IMR-90 (cell line): Measurements from ENCODE around the gene PPP6R3. TPM values are rescaled to one million over a fixed set of nuclear protein-coding genes. Genes with fewer than 3 reads are reported as not detected.

Experiments used
- ATAC-seq: fragments of 200-7000 bp; cut with Tn5 transposase; 2 replicates; pipeline ENCODE4 v1.9.1; 2020; ENCODE audit warnings: low read depth, mild to moderate bottlenecking, moderate library complexity
- BruUV-seq: library from RNA; stranded (reverse); fragments of 400-500 nt; replicated peaks from 2 replicates; lab custom pipeline; 2021; lab: Mats Ljungman, UMichigan
- CTCF ChIA-PET: fragments of 300-600 bp; formaldehyde crosslinking; extraction: SDS; loops from one replicate; lab custom pipeline; 2021; ENCODE audit warnings: antibody characterized with exemption; lab: Yijun Ruan, JAX
- POLR2A ChIA-PET: fragments of 300-600 bp; sonication (Branson Sonifier 250); formaldehyde crosslinking; loops from one replicate; lab custom pipeline; 2022; ENCODE audit warnings: antibody characterized with exemption; ENCODE audit not compliant: unreplicated experiment; lab: Charles Lee
- DNase-seq: peaks from one replicate; pipeline ENCODE4 v3.0.0; 2013
- H2AFZ ChIP-seq: replicated peaks from 2 replicates; pipeline ENCODE3; 2013; ENCODE audit warnings: low read length, mild to moderate bottlenecking; ENCODE audit not compliant: poor library complexity
- H2AK5ac ChIP-seq: 2 replicates; pipeline ENCODE4 v1.6.1; 2013; ENCODE audit warnings: low read depth, low read length, inconsistent platforms
- H2AK9ac ChIP-seq: replicated peaks from 2 replicates; pipeline ENCODE3; 2013; ENCODE audit warnings: mild to moderate bottlenecking, low read depth, low read length, moderate library complexity; ENCODE audit not compliant: poor library complexity
- H2BK120ac ChIP-seq: 2 replicates; pipeline ENCODE4 v1.6.1; 2013; ENCODE audit warnings: low read depth, low read length, inconsistent platforms
- H2BK15ac ChIP-seq: 3 replicates; pipeline ENCODE4 v1.6.1; 2013; ENCODE audit warnings: low read depth, low read length, inconsistent platforms
- H2BK20ac ChIP-seq: 2 replicates; pipeline ENCODE4 v1.6.1; 2013; ENCODE audit warnings: low read depth, mild to moderate bottlenecking, inconsistent platforms, low read length, moderate library complexity
- H2BK5ac ChIP-seq: 2 replicates; pipeline ENCODE4 v1.6.1; 2013; ENCODE audit warnings: mild to moderate bottlenecking, low read depth, low read length, inconsistent platforms; ENCODE audit not compliant: poor library complexity, severe bottlenecking
- H3K14ac ChIP-seq: replicated peaks from 2 replicates; pipeline ENCODE4 v1.6.1; 2013; ENCODE audit warnings: low read depth, low read length, inconsistent platforms
- H3K18ac ChIP-seq: 2 replicates; pipeline ENCODE4 v1.6.1; 2013; ENCODE audit warnings: low read depth, low read length, control low read depth
- H3K23ac ChIP-seq: 2 replicates; pipeline ENCODE4 v1.6.1; 2013; ENCODE audit warnings: low read depth, low read length, inconsistent platforms
- H3K27ac ChIP-seq: 2 replicates; pipeline ENCODE4 v1.5.1; 2013; ENCODE audit warnings: mild to moderate bottlenecking, control low read depth, low read length; ENCODE audit not compliant: insufficient read depth
- H3K27me3 ChIP-seq: 2 replicates; pipeline ENCODE4 v1.6.1; 2013; ENCODE audit warnings: low read length; ENCODE audit not compliant: control insufficient read depth, insufficient read depth
- H3K36me3 ChIP-seq: 2 replicates; pipeline ENCODE4 v1.6.1; 2013; ENCODE audit warnings: low read length, mixed read lengths; ENCODE audit not compliant: control insufficient read depth, insufficient read depth
- H3K4ac ChIP-seq: 2 replicates; pipeline ENCODE4 v1.6.1; 2013; ENCODE audit warnings: low read depth, low read length, inconsistent platforms
- H3K4me1 ChIP-seq: 2 replicates; pipeline ENCODE4 v1.6.1; 2013; ENCODE audit warnings: low read length, mixed read lengths; ENCODE audit not compliant: control insufficient read depth, insufficient read depth
- H3K4me2 ChIP-seq: 2 replicates; pipeline ENCODE4 v1.6.1; 2013; ENCODE audit warnings: low read depth, mild to moderate bottlenecking, control low read depth, low read length, moderate library complexity
- H3K4me3 ChIP-seq: 2 replicates; pipeline ENCODE4 v1.5.1; 2013; ENCODE audit warnings: low read depth, mild to moderate bottlenecking, control low read depth, low read length, moderate library complexity; ENCODE audit not compliant: insufficient read depth
- H3K56ac ChIP-seq: 2 replicates; pipeline ENCODE4 v1.6.1; 2013; ENCODE audit warnings: low read length, inconsistent platforms; ENCODE audit not compliant: insufficient read depth; ENCODE audit errors: extremely low read depth
- H3K79me1 ChIP-seq, 2 experiments: 2 replicates each; pipeline ENCODE4 v1.6.1; 2013; ENCODE audit warnings: low read length in 2 of 2, inconsistent platforms in 1 of 2, low read depth in 1 of 2
- H3K9ac ChIP-seq: 2 replicates; pipeline ENCODE4 v1.6.1; 2013; ENCODE audit warnings: low read depth, low read length, control low read depth
- H3K9me1 ChIP-seq: 2 replicates; pipeline ENCODE4 v1.6.1; 2013; ENCODE audit warnings: low read length, inconsistent platforms; ENCODE audit not compliant: insufficient read depth
- H3K9me3 ChIP-seq: 2 replicates; pipeline ENCODE4 v1.6.1; 2013; ENCODE audit warnings: low read length; ENCODE audit not compliant: control insufficient read depth, insufficient read depth
- H4K20me1 ChIP-seq: 2 replicates; pipeline ENCODE4 v1.6.1; 2013; ENCODE audit warnings: low read length, inconsistent platforms; ENCODE audit not compliant: insufficient read depth
- H4K5ac ChIP-seq: 2 replicates; pipeline ENCODE4 v1.6.1; 2013; ENCODE audit warnings: mild to moderate bottlenecking, low read depth, low read length, control low read depth
- H4K8ac ChIP-seq, 2 experiments: 2 replicates each; pipeline ENCODE4 v1.6.1; 2013; ENCODE audit warnings: low read depth in 2 of 2, low read length in 2 of 2, control low read depth in 1 of 2, inconsistent platforms in 1 of 2
- H4K91ac ChIP-seq: 2 replicates; pipeline ENCODE4 v1.6.1; 2013; ENCODE audit warnings: low read depth, low read length, inconsistent platforms; ENCODE audit not compliant: insufficient read depth
- CEBPB ChIP-seq: IDR thresholded peaks from 2 replicates; pipeline ENCODE4 v1.6.1; 2012; ENCODE audit warnings: low read depth, low read length, improper control_type of control experiment
- RFX5 ChIP-seq: IDR thresholded peaks from 2 replicates; pipeline ENCODE4 v1.8.0; 2012; ENCODE audit warnings: low read depth, mild to moderate bottlenecking, low read length, moderate library complexity
- WGBS, 2 experiments: methylation state at CpG; one replicate each; pipeline versions ENCODE4 v1.1.5 to v1.1.7; 2013; ENCODE audit warnings: missing lambda C conversion rate in 2 of 2; ENCODE audit not compliant: insufficient read length in 1 of 2; ENCODE audit errors: extremely low coverage in 2 of 2; 5-methylcytosine and 5-hydroxymethylcytosine counted together
- dilution Hi-C: fragments of 300-500 bp; cut with HindIII; formaldehyde crosslinking; loops from one replicate; pipeline ENCODE4 v1.14.3; 2018; ENCODE audit warnings: low sequenced_read_pairs; ENCODE audit not compliant: unreplicated experiment
- in situ Hi-C: fragments of 300-500 bp; cut with MboI; formaldehyde crosslinking; loops from 3 replicates; pipeline ENCODE4 v1.14.3; 2019; ENCODE audit warnings: low sequenced_read_pairs, inconsistent platforms, mixed read lengths
- intact Hi-C: fragments of 100-400 bp; cut with micrococcal nuclease; formaldehyde crosslinking; loops from 2 replicates; pipeline ENCODE4 v1.10.0; 2022
- polyA plus RNA-seq, 3 experiments: library from polyadenylated mRNA; depleted of rRNA; stranded (reverse); fragments of >200 nt; gene quantifications; 2 replicates each; pipeline ENCODE4 v1.2.3, GENCODE V29; 2012; ENCODE audit warnings: low replicate concordance in 1 of 3
- total RNA-seq: library from RNA; depleted of rRNA; stranded (reverse); fragments of >200 nt; gene quantifications from 2 replicates; pipeline ENCODE4 v1.2.3, GENCODE V29; 2012

The PPP6R3 gene
- total and polyA plus RNA-seq, 2 of the 4 experiments (the other 2 are of a cell fraction): 29.0 to 123 TPM

- Histone ChIP-seq H4K20me1 (no peaks in the 10 kb centered on the region; the same call in 1 of the 2 replicates), H3K14ac (no peak overlapping the region), H2AK5ac (no peak overlapping the region), H3K27ac (no peak overlapping the region), H3K9ac (no peak overlapping the region), H2BK120ac (no peak overlapping the region), H3K79me1 (peaks cover 6 to 44% of the 10 kb centered on the region in 2 experiments; a peak in 3 of 4 replicates), H3K4ac (no peak overlapping the region), H4K5ac (no peak overlapping the region), H2BK15ac (no peak overlapping the region), H2AFZ (no peak overlapping the region), H3K36me3 (peaks cover 44% of the 10 kb centered on the region), H3K27me3 (no peaks in the 10 kb centered on the region), H2AK9ac (no peak overlapping the region), H4K91ac (no peak overlapping the region), H3K4me1 (no peaks in the 10 kb centered on the region), H3K18ac (no peak overlapping the region), H4K8ac (no peak overlapping the region), H3K9me1 (peaks cover 10% of the 10 kb centered on the region), H3K23ac (no peak overlapping the region), H2BK5ac (no peak overlapping the region), H3K4me3 (no peak overlapping the region), H3K56ac (no peak overlapping the region), H3K9me3 (no peaks in the 10 kb centered on the region), H2BK20ac (no peak overlapping the region), H3K4me2 (no peak overlapping the region)
- no TSS peak for BruUV-seq
- DNase-seq (no peak), ATAC-seq (no peak)
- TF ChIP-seq CEBPB (no peak), RFX5 (no peak)
- ChIA-PET POLR2A (no interaction called here), CTCF (no interaction called here)
- intact Hi-C loops (no loop called here), in situ Hi-C loops (no loop called here), dilution Hi-C loops (no loop called here)
- WGBS, 2 experiments: 100% methylated on average over 1 of the region's 5 CpGs; no CpG with 5 or more reads in 1 of the 2 experiments
Measured at GRCh38 chr11:68591719-68592118, 131.2 kb downstream of the PPP6R3 start.
